GM12874 (cell line): ENCODE measurements around the gene CMTM2.

Source experiments
- TF ChIP-seq, protein P1 (sequence below): IDR thresholded peaks from 2 replicates; pipeline ENCODE4 v1.5.1; 2011; ENCODE audit warnings: low read depth, mild to moderate bottlenecking, control low read depth, low read length, moderate library complexity; ENCODE audit not compliant: insufficient read depth

CMTM2 gene

DNA sequence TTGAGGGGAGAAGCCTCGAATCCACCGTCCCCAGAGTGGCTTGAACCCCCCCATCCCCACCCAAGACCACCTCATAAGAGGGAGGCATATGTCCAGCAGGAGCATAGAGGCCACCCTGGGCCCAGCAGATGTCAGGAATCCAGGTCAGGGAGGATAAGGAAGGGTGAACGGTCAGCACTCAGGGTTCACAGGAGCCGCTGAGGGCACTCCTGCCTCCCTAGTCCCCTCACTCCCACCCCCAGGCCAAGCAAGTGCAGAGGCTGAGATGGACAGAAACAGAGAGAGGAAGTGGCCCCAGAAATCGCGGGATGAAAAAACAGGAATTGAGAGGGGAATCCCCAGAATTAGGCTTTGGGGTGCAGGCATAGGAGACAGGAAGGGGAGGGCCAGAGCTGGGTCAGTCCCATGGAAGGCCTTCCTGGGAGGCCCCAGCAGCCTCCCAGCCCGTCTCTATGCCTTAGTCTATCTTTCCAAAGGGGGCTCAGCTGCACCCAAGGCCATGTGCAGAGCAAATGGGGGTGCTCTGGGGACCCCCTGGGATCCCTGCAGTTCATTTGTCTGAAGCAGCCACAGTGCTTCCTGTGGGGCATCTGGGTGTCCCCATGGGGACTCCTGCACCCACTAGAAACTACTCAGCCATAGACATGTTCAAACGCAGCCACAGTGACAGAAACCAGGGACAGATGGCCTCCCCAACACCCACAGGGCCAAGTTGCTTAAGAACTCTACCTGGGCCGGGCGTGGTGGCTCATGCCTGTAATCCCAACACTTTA lies 26.9 kb downstream of the CMTM2 start:
- TF ChIP-seq, protein P1, sequence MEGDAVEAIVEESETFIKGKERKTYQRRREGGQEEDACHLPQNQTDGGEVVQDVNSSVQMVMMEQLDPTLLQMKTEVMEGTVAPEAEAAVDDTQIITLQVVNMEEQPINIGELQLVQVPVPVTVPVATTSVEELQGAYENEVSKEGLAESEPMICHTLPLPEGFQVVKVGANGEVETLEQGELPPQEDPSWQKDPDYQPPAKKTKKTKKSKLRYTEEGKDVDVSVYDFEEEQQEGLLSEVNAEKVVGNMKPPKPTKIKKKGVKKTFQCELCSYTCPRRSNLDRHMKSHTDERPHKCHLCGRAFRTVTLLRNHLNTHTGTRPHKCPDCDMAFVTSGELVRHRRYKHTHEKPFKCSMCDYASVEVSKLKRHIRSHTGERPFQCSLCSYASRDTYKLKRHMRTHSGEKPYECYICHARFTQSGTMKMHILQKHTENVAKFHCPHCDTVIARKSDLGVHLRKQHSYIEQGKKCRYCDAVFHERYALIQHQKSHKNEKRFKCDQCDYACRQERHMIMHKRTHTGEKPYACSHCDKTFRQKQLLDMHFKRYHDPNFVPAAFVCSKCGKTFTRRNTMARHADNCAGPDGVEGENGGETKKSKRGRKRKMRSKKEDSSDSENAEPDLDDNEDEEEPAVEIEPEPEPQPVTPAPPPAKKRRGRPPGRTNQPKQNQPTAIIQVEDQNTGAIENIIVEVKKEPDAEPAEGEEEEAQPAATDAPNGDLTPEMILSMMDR: no peak

DNA sequence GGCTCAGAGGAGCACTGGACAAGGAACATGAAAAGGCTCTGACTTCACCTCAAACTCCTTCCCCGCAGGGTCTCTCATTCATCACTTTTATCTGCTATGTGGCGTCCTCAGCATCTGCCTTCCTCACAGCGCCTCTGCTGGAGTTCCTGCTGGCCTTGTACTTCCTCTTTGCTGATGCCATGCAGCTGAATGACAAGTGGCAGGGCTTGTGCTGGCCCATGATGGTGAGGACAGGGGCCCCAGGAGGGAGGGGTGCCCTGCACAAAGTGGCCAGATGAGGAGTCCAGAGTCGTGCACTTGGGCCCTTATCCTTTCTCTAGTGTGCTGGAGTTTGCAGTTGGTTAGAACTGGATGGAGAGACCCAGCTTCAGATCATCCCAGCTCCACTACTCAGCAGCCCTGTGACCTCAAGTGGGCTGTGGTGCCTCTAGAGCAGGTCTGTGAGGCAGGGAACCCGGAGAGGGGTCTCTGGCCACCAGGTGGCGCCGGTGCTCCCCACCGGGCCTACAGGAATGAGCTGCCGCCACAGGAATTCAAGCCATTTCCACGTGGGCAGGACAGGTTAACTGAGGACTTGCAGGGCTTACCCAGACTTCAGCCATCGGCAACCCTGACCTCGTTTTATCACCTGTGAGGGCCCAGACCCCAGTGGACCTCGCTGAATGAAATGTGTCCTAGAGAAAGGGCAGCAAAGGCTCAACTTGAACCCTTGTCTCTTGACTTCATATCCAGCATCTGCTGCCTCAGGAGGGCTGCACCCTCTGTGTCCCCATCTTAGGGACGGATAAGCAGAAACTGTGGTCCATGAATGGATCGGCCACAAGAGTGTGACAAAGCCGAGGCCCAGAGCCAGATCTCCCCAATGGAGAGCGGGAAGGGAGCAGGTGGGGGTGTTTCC lies 29.2 kb downstream of the CMTM2 start:
- TF ChIP-seq, protein P1: peak; percentile 92

DNA sequence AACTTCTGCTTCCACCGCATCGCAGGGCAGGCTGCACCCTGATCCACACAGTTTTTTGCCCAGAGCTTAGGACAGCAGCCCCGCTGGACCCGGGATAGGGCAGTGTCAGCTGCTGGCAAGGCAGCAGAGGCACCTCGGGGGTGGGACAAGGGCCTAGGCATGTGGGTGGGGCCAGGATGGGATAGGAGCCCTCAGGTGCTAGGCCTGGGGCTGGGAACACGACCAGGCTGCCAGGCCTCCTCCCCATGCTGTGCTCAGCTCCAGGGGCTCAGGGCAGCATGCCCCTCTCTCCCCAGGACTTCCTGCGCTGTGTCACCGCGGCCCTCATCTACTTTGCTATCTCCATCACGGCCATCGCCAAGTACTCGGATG lies 29.9 kb downstream of the CMTM2 start:
- TF ChIP-seq, protein P1: no peak

DNA sequence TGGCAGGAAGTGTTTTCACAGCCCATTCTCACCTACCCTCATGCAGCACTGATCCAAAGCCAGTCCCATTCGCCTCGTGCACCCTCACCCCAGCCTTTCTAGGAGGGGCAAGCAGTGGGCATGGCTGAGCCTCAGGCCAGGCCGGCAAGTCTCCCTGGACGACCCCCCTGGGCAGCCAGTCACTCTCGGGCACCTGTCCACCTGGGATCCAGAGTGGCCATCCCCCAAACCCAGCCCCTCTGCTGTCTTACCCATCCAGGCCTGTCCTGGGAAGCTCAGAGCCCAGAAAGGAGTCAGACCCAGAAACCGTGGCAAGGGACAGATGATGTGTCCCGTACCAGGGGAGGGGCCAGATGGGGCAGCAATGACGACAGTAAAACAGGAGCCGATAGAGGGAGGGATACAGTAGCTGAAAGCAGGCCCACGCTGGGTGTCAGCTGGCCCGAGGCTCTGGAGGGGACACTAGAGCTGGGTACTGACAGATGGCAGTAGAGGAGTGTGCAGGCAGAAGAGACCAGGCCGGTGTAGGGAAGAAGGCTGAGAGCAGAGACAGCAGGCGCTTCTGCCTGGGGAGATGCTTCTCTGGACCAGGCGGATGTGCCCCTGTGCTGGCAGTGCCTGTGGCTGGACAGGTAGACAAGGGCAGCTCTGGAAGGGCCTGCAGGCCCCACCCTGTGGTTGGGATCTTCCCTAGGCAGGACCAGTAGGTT lies 31.0 kb downstream of the CMTM2 start:
- TF ChIP-seq, protein P1: no peak

DNA sequence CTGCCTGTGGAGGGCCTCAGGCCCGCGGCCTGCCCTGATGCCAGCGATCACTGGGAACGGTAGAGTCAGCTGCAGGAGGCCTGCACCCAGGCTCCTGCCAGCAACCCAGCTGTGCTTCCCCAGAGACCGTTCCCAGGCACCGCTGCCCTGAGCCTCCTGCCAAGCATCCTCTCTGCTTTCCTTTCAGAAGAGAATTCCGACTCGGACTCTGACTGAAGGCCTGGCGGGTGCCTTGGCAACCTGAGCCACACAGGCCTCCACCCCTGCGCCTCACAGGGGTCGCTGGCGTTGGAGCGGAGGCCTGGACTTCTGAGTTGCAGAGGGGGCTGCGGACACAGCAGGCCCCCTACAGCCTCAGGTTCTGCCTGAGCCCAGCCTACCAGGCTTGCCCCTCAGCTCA lies 33.2 kb downstream of the CMTM2 start:
- TF ChIP-seq, protein P1: no peak

DNA sequence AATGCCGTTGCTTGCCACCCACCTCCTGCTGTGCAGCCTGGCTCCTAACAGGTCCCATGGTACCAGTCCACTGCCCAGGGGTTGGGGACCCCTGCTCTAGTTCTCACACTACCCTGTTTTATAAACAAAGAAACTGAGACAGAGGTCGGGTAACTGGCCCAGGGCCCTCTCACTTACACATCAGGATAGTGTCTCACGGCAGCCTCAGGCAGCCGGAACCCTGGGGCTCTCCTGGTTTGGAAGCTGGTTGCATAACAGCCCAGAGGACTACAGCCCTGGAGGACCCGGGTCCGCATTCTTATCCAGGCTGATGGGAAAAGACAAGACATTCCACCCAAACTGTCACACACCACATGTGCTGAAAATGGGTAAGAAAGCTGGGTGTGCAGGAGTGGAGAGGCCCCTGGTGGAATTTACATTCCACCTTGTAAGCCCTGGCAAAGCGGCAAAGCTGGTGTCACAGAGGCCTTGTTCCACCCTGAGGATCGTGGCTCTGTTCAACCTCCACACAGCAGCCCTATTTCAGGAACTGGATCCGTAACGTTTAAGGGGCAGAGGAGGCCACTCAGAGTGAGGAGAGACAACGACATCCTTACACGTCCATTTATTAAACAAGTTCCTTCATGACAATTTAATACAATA lies 35.0 kb downstream of the CMTM2 start:
- TF ChIP-seq, protein P1: no peak
